ENCODE measurements around the gene CD4. TPM values are rescaled to one million over a fixed set of nuclear protein-coding genes. Genes with fewer than 3 reads are reported as not detected.

CD4 gene
- total RNA-seq, 1 experiment from 2014 or later, result 0.42 TPM

GRCh38 chr12:6765634-6766581, 23.4 kb upstream of the CD4 start, which contains the start of gene PTMS (continued):
- TF ChIP-seq ZBTB33 (IDR thresholded peaks at IDR 0.05; ENCODE audit: extremely low read depth, insufficient replicate concordance, low read length), result no peak
- no peak for TF ChIP-seq EZH2phosphoT487 (IDR thresholded peaks at IDR 0.05; ENCODE audit: borderline replicate concordance)
- peak; percentile 55 for TF ChIP-seq YY1 (IDR thresholded peaks at IDR 0.05; ENCODE audit: extremely low read depth, insufficient replicate concordance, low read depth, low read length)
- TF ChIP-seq REST (IDR thresholded peaks at IDR 0.05; ENCODE audit: low read depth), result no peak
- TF ChIP-seq EGR1 (IDR thresholded peaks at IDR 0.05; ENCODE audit: low read depth), result no peak
- no peak for TF ChIP-seq ZFX (IDR thresholded peaks at IDR 0.05)
